K562 (cell line): Measurements from ENCODE around the gene LGSN. TPM values are rescaled to one million over a fixed set of nuclear protein-coding genes. Genes with fewer than 3 reads are reported as not detected.

Experiments
- ATAC-seq: fragments of 200-7000 bp; cut with Tn5 transposase; 3 replicates; pipeline ENCODE4 v1.9.1; 2020; ENCODE audit warnings: moderate library complexity
- BruUV-seq: library from RNA; stranded (reverse); fragments of 400-500 nt; replicated peaks from 2 replicates; lab custom pipeline; 2021; lab: Mats Ljungman, UMichigan
- CTCF ChIA-PET: fragments of 300-600 bp; formaldehyde crosslinking; extraction: SDS; loops from one replicate; lab custom pipeline; 2021; ENCODE audit warnings: low intra/inter-chr PET ratio; lab: Yijun Ruan, JAX
- POLR2A ChIA-PET: fragments of 300-600, 350-650 bp; sonication (Branson Sonifier 250); formaldehyde crosslinking; extraction: SDS; loops from one replicate; lab custom pipeline; 2021; ENCODE audit warnings: antibody characterized with exemption, inconsistent platforms; lab: Yijun Ruan, JAX
- DNase-seq, 4 experiments: peaks; one replicate each; pipeline versions ENCODE4 v3.0.0 to v3.0.0-alpha.2; 2011 to 2018; ENCODE audit warnings: low spot score in 3 of 4, mixed read lengths in 3 of 4; ENCODE audit errors: extremely low read depth in 1 of 4
- FAIRE-seq: peaks from 2 replicates; lab custom pipeline; 2011; peaks lifted over from hg19 to GRCh38; lab: Jason Lieb, UNC
- H2AFZ ChIP-seq: 2 replicates; pipeline ENCODE4 v1.6.0; 2011; ENCODE audit warnings: low read depth, low read length, control low read depth, inconsistent platforms
- H3K27ac ChIP-seq: fragments of 200-600 bp; 3 replicates; pipeline ENCODE4 v1.8.0; 2011; ENCODE audit warnings: low read depth, mild to moderate bottlenecking, control low read depth, inconsistent platforms, low read length, moderate library complexity, mixed read lengths; ENCODE audit errors: extremely low read depth
- H3K27me3 ChIP-seq, 2 experiments: fragments of 300-600 bp in 1 of 2; 2 replicates in 1 of 2; 3 replicates in 1 of 2; pipeline versions ENCODE4 v1.6.0 to v1.8.0; 2011; ENCODE audit warnings: inconsistent platforms in 2 of 2, low read length in 2 of 2, mild to moderate bottlenecking in 1 of 2, mixed read lengths in 1 of 2, moderate library complexity in 1 of 2; ENCODE audit not compliant: control insufficient read depth in 2 of 2, insufficient read depth in 2 of 2
- H3K36me3 ChIP-seq: fragments of 300-600 bp; 3 replicates; pipeline ENCODE4 v1.8.0; 2011; ENCODE audit warnings: mild to moderate bottlenecking, low read length, inconsistent platforms; ENCODE audit not compliant: control insufficient read depth, insufficient read depth
- H3K4me1 ChIP-seq, 2 experiments: fragments of 200-600 bp in 1 of 2; replicated peaks in 1 of 2; 2 replicates in 1 of 2; 3 replicates in 1 of 2; pipeline versions ENCODE4 v1.5.1 to v1.8.0; 2011; ENCODE audit warnings: inconsistent platforms in 2 of 2, low read length in 2 of 2, mild to moderate bottlenecking in 1 of 2, mixed read lengths in 1 of 2, moderate library complexity in 1 of 2; ENCODE audit not compliant: control insufficient read depth in 2 of 2, insufficient read depth in 2 of 2
- H3K4me2 ChIP-seq: 2 replicates; pipeline ENCODE4 v1.6.1; 2011; ENCODE audit warnings: low read length, control low read depth, inconsistent platforms, mixed read lengths; ENCODE audit not compliant: insufficient read depth
- H3K4me3 ChIP-seq: fragments of 200-600 bp; sonication (generic), shearing (Covaris generic); 2 replicates; pipeline ENCODE4 v1.5.1; 2016; ENCODE audit warnings: control low read depth, inconsistent platforms
- H3K79me2 ChIP-seq: fragments of 200-600 bp; 3 replicates; pipeline ENCODE4 v1.8.0; 2011; ENCODE audit warnings: low read length, inconsistent platforms; ENCODE audit not compliant: control insufficient read depth, insufficient read depth
- H3K9ac ChIP-seq, 2 experiments: 2 replicates each; pipeline versions ENCODE4 v1.6.0 to v1.6.1; 2011; ENCODE audit warnings: low read depth in 2 of 2, low read length in 2 of 2, control low read depth in 1 of 2, inconsistent platforms in 1 of 2, mild to moderate bottlenecking in 1 of 2, mixed read lengths in 1 of 2; ENCODE audit not compliant: insufficient read depth in 1 of 2
- H3K9me1 ChIP-seq: one replicate; pipeline ENCODE4 v1.6.0; 2011; ENCODE audit warnings: inconsistent platforms, mild to moderate bottlenecking, low read length, moderate library complexity; ENCODE audit not compliant: control insufficient read depth, insufficient read depth
- H3K9me3 ChIP-seq: replicated peaks from 2 replicates; pipeline ENCODE4 v1.5.1; 2011; ENCODE audit warnings: low read depth, low read length, inconsistent platforms; ENCODE audit not compliant: control insufficient read depth, insufficient read depth
- H4K20me1 ChIP-seq: replicated peaks from 2 replicates; pipeline ENCODE4 v1.6.1; 2011; ENCODE audit warnings: low read length, inconsistent platforms, mixed read lengths; ENCODE audit not compliant: control insufficient read depth, insufficient read depth
- ESRRB ChIP-seq: fragments of 250-450 bp; sonication (Bioruptor Pico); IDR thresholded peaks from 2 replicates; pipeline ENCODE4 v1.5.0; 2020; ENCODE audit warnings: mild to moderate bottlenecking, moderate library complexity, borderline replicate concordance
- KDM1A ChIP-seq, 2 experiments: fragments of 450-650 bp; IDR thresholded peaks; 2 replicates each; pipeline ENCODE4 v1.6.1; 2016; ENCODE audit warnings: mild to moderate bottlenecking in 2 of 2
- LEF1 ChIP-seq: fragments of 450-650 bp; IDR thresholded peaks from 2 replicates; pipeline ENCODE4 v1.6.1; 2016; ENCODE audit warnings: mild to moderate bottlenecking
- NR2C2 ChIP-seq, 2 experiments: fragments of 200-800 bp in 1 of 2; sonication (Bioruptor generic) in 1 of 2; sonication (generic) in 1 of 2; formaldehyde crosslinking in 1 of 2; IDR thresholded peaks; 2 replicates each; pipeline versions ENCODE4 v1.6.1 to v1.8.0; 2016 to 2022; ENCODE audit warnings: mild to moderate bottlenecking in 1 of 2, missing compliant biosample characterization in 1 of 2, missing genetic modification characterization in 1 of 2, missing genetic modification reagents in 1 of 2
- SLC30A9 ChIP-seq: fragments of 250-450 bp; sonication (Bioruptor Pico); IDR thresholded peaks from 2 replicates; pipeline ENCODE4 v1.8.0; 2022; ENCODE audit warnings: mild to moderate bottlenecking, moderate library complexity
- ZNF280A ChIP-seq: fragments of 450-650 bp; IDR thresholded peaks from 2 replicates; pipeline ENCODE4 v1.6.1; 2018; ENCODE audit warnings: mild to moderate bottlenecking, low read depth; ENCODE audit not compliant: partially characterized antibody
- ZSCAN32 ChIP-seq: fragments of 450-650 bp; formaldehyde crosslinking; IDR thresholded peaks from 2 replicates; pipeline ENCODE4 v1.4.0; 2020; ENCODE audit warnings: mild to moderate bottlenecking, moderate library complexity
- WGBS: fragments of 100-300 bp; shearing (Covaris generic); methylation state at CpG from one replicate; pipeline ENCODE4 v1.1.6; 2016; ENCODE audit warnings: low coverage, mixed read lengths; ENCODE audit not compliant: insufficient coverage; ENCODE audit errors: missing lambda C conversion rate; 5-methylcytosine and 5-hydroxymethylcytosine counted together
- in situ Hi-C: fragments of 300-500 bp; cut with MboI; formaldehyde crosslinking; loops from 4 replicates; pipeline ENCODE4 v1.15.0; 2018; ENCODE audit warnings: inconsistent platforms, mixed read lengths
- intact Hi-C: fragments of 100-400 bp; cut with micrococcal nuclease; formaldehyde crosslinking; loops from 2 replicates; pipeline ENCODE4 v1.14.2; 2022
- polyA plus RNA-seq, 8 experiments: library from polyadenylated mRNA; depleted of rRNA in 4 of 8; stranded (reverse) in 5 of 8; unstranded in 3 of 8; fragments of >200 nt; fragmentation: Nextera tagmentation in 2 of 8; fragmentation: Illumina TruSeq in 1 of 8; extraction: Ambion mirVana in 2 of 8; extraction: Trizol in 1 of 8; gene quantifications; 2 replicates each; pipeline versions ENCODE4 v1.2.1 to v1.2.3, GENCODE V29; 2011 to 2014; ENCODE audit warnings: inconsistent platforms in 1 of 8, missing spikeins in 1 of 8
- total RNA-seq, 7 experiments: library from RNA; depleted of rRNA in 6 of 7; stranded (reverse); fragments of >200 nt in 6 of 7; fragmentation: Illumina TruSeq in 2 of 7; extraction: Trizol in 2 of 7; gene quantifications; 2 replicates each; pipeline versions ENCODE4 v1.2.1 to v1.2.3, GENCODE V29; 2011 to 2021; ENCODE audit warnings: low replicate concordance in 1 of 7
- TF ChIP-seq, protein P1 (sequence below): fragments of 450-650 bp; IDR thresholded peaks from 2 replicates; pipeline ENCODE4 v1.6.1; 2017; ENCODE audit warnings: antibody characterized with exemption, mild to moderate bottlenecking
- TF ChIP-seq, protein P2 (sequence below): fragments of 250-450 bp; sonication (Bioruptor Pico); IDR thresholded peaks from 2 replicates; pipeline ENCODE4 v1.8.0; 2022; ENCODE audit warnings: moderate library complexity, mild to moderate bottlenecking, inconsistent platforms

Gene LGSN
- total and polyA plus RNA-seq, 9 of the 15 experiments (the other 6 are each of a cell fraction or from before 2014, with no cell fraction given) = 0.01 TPM; not detected in 8

DNA sequence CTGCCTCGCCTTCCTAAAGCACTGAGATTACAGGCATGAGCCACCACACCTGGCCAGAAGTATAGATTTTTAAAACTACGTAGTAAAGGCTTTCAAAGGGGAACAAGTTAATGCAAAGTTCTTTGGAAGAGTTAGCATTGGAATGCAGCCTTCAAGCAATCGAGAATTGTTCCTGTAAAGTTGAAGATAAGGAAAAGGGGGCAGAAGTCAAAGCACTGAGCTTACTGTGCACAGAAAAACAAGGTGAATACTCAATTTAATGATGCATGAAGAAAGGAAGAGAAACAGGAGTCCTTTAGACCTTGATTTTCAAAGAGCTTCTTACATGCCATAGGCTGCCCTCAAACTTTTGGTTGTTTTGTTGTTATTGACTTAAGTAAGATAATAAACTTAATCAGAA is 29.1 kb upstream of the LGSN start:
- in situ Hi-C loops = no loop called here
- no peak for DNase-seq
- H4K20me1 ChIP-seq = no peaks in the 10 kb centered on the region
- H3K27ac ChIP-seq = no peak overlapping the region
- POLR2A ChIA-PET = no interaction called here
- WGBS = 3% methylated on average over 3 of the region's 3 CpGs
- no peaks in the 10 kb centered on the region for H3K27me3 ChIP-seq
- intact Hi-C loops = no loop called here
- no peaks in the 10 kb centered on the region for H3K4me1 ChIP-seq
- no TSS peak for BruUV-seq
- TF ChIP-seq, protein P1, sequence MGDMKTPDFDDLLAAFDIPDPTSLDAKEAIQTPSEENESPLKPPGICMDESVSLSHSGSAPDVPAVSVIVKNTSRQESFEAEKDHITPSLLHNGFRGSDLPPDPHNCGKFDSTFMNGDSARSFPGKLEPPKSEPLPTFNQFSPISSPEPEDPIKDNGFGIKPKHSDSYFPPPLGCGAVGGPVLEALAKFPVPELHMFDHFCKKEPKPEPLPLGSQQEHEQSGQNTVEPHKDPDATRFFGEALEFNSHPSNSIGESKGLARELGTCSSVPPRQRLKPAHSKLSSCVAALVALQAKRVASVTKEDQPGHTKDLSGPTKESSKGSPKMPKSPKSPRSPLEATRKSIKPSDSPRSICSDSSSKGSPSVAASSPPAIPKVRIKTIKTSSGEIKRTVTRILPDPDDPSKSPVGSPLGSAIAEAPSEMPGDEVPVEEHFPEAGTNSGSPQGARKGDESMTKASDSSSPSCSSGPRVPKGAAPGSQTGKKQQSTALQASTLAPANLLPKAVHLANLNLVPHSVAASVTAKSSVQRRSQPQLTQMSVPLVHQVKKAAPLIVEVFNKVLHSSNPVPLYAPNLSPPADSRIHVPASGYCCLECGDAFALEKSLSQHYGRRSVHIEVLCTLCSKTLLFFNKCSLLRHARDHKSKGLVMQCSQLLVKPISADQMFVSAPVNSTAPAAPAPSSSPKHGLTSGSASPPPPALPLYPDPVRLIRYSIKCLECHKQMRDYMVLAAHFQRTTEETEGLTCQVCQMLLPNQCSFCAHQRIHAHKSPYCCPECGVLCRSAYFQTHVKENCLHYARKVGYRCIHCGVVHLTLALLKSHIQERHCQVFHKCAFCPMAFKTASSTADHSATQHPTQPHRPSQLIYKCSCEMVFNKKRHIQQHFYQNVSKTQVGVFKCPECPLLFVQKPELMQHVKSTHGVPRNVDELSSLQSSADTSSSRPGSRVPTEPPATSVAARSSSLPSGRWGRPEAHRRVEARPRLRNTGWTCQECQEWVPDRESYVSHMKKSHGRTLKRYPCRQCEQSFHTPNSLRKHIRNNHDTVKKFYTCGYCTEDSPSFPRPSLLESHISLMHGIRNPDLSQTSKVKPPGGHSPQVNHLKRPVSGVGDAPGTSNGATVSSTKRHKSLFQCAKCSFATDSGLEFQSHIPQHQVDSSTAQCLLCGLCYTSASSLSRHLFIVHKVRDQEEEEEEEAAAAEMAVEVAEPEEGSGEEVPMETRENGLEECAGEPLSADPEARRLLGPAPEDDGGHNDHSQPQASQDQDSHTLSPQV = no peak
- no peak for TF ChIP-seq KDM1A (IDR thresholded peaks at IDR 0.05)
- TF ChIP-seq ZNF280A = no peak
- TF ChIP-seq LEF1 = no peak
- TF ChIP-seq, protein P2, sequence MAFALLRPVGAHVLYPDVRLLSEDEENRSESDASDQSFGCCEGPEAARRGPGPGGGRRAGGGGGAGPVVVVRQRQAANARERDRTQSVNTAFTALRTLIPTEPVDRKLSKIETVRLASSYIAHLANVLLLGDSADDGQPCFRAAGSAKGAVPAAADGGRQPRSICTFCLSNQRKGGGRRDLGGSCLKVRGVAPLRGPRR (CRISPR knock-in tag) = no peak
- no peak for TF ChIP-seq ZSCAN32
- TF ChIP-seq NR2C2 (CRISPR knock-in tag; IDR thresholded peaks at IDR 0.05) = no peak
- no peak for TF ChIP-seq NR2C2 (tag; IDR thresholded peaks at IDR 0.05)
- no peak for TF ChIP-seq ESRRB (CRISPR knock-in tag)
- TF ChIP-seq SLC30A9 = no peak
- no peaks in the 10 kb centered on the region for H3K36me3 ChIP-seq
- H3K9me1 ChIP-seq = no peaks in the 10 kb centered on the region
- H3K79me2 ChIP-seq = no peaks in the 10 kb centered on the region
- H3K9me3 ChIP-seq = no peaks in the 10 kb centered on the region
- FAIRE-seq = no peak
- H3K9ac ChIP-seq = no peak overlapping the region
- CTCF ChIA-PET = no interaction called here
- no peak overlapping the region for H2AFZ ChIP-seq
- no peak overlapping the region for H3K4me2 ChIP-seq
- no peak overlapping the region for H3K4me3 ChIP-seq
- no peak for ATAC-seq
